ENCODE data around the gene DYSF. TPM values are rescaled to one million over a fixed set of nuclear protein-coding genes. Genes with fewer than 3 reads are reported as not detected.

Gene DYSF
- total RNA-seq, 1 experiment from 2014 or later: 0.31 TPM

GRCh38 chr2:71546777-71547281 lies 93.5 kb downstream of the DYSF start:
- no peak overlapping the region for H3K4me3 ChIP-seq (ENCODE audit: low read depth in 2 of 2, low read length in 2 of 2)
- no TSS peak for BruUV-seq (replicated peaks)
- in situ Hi-C loops (cut with HindIII; ENCODE audit: low pct_unique_long_range_greater_than_20kb, low sequenced_read_pairs): no loop called here
- H3K27ac ChIP-seq (ENCODE audit: low read length): no peak overlapping the region
- ChIA-PET POLR2A (no interaction called here), CTCF (interaction anchor here (0.5 kb wide), 1 partner anchor 238 kb away, joined by 3 read pairs; no protein-coding TSS in a partner anchor)
- H3K4me1 ChIP-seq (ENCODE audit: control insufficient read depth, insufficient read depth, low read length): no peaks in the 10 kb centered on the region; the same call in 1 of the 2 replicates
- no peak for DNase-seq (ENCODE audit: low read depth, low spot score)
- no peaks in the 10 kb centered on the region for H3K27me3 ChIP-seq (ENCODE audit: control insufficient read depth, insufficient read depth, low read length)
- ATAC-seq: no peak
- TF ChIP-seq POLR2AphosphoS5 (IDR thresholded peaks at IDR 0.05; ENCODE audit: low read depth, low read length): no peak
- no peak for TF ChIP-seq SIN3A (IDR thresholded peaks at IDR 0.05; ENCODE audit: borderline replicate concordance, insufficient read depth, low read depth, low read length)
- no peak for TF ChIP-seq CTCF (IDR thresholded peaks at IDR 0.05)
- TF ChIP-seq TCF7L2 (IDR thresholded peaks at IDR 0.05; ENCODE audit: low read depth, low read length): no peak
- TF ChIP-seq REST (IDR thresholded peaks at IDR 0.05; ENCODE audit: insufficient read depth in 1 of 2, low read depth in 2 of 2, low read length in 1 of 2): no peak
- H3K9me3 ChIP-seq (ENCODE audit: control insufficient read depth, insufficient read depth, low read depth, low read length): no peaks in the 10 kb centered on the region
- intact Hi-C loops (cut with micrococcal nuclease; ENCODE audit: unreplicated experiment): loop anchor here (5.0 to 10.0 kb wide), 4 partner anchors 370 to 1208 kb away; no protein-coding TSS in a partner anchor
- no peaks in the 10 kb centered on the region for H3K36me3 ChIP-seq (ENCODE audit: control insufficient read depth, insufficient read depth, low read length)

GRCh38 chr2:71547616-71548285 lies 94.4 kb downstream of the DYSF start:
- no peak for DNase-seq (ENCODE audit: low read depth, low spot score)
- CTCF ChIA-PET: no interaction called here

More at GRCh38 chr2:71547616-71548285, 94.4 kb downstream of the DYSF start:
- no TSS peak for BruUV-seq (replicated peaks)
- in situ Hi-C loops (cut with HindIII; ENCODE audit: low pct_unique_long_range_greater_than_20kb, low sequenced_read_pairs) (no loop called here), intact Hi-C loops (cut with micrococcal nuclease; ENCODE audit: unreplicated experiment) (loop anchor here (5.0 to 10.0 kb wide), 4 partner anchors 370 to 1207 kb away; no protein-coding TSS in a partner anchor)
- POLR2A ChIA-PET: no interaction called here
- Histone ChIP-seq H3K36me3 (ENCODE audit: control insufficient read depth, insufficient read depth, low read length) (no peaks in the 10 kb centered on the region), H3K27me3 (ENCODE audit: control insufficient read depth, insufficient read depth, low read length) (no peaks in the 10 kb centered on the region), H3K27ac (ENCODE audit: low read length) (no peak overlapping the region), H3K4me1 (ENCODE audit: control insufficient read depth, insufficient read depth, low read length) (no peaks in the 10 kb centered on the region; the same call in 1 of the 2 replicates), H3K9me3 (ENCODE audit: control insufficient read depth, insufficient read depth, low read depth, low read length) (no peaks in the 10 kb centered on the region), H3K4me3 (ENCODE audit: low read depth in 2 of 2, low read length in 2 of 2) (no peak overlapping the region)
- TF ChIP-seq TCF7L2 (IDR thresholded peaks at IDR 0.05; ENCODE audit: low read depth, low read length): no peak
- TF ChIP-seq SIN3A (IDR thresholded peaks at IDR 0.05; ENCODE audit: borderline replicate concordance, insufficient read depth, low read depth, low read length): no peak
- TF ChIP-seq CTCF (IDR thresholded peaks at IDR 0.05): no peak
- no peak for TF ChIP-seq REST (IDR thresholded peaks at IDR 0.05; ENCODE audit: insufficient read depth in 1 of 2, low read depth in 2 of 2, low read length in 1 of 2)
- TF ChIP-seq POLR2AphosphoS5 (IDR thresholded peaks at IDR 0.05; ENCODE audit: low read depth, low read length): no peak
- ATAC-seq: no peak
